DMS79 (cell line): ENCODE measurements around the gene C17orf58.
"Not testable (repeated sequence)": the region's sequence is repeated elsewhere in the genome, so short reads cannot be mapped to it uniquely, and the experiment has no call there.

Experiments
- DNase-seq: peaks from one replicate; lab custom pipeline; 2025; lab: John Stamatoyannopoulos, UW

C17orf58 gene

DNA sequence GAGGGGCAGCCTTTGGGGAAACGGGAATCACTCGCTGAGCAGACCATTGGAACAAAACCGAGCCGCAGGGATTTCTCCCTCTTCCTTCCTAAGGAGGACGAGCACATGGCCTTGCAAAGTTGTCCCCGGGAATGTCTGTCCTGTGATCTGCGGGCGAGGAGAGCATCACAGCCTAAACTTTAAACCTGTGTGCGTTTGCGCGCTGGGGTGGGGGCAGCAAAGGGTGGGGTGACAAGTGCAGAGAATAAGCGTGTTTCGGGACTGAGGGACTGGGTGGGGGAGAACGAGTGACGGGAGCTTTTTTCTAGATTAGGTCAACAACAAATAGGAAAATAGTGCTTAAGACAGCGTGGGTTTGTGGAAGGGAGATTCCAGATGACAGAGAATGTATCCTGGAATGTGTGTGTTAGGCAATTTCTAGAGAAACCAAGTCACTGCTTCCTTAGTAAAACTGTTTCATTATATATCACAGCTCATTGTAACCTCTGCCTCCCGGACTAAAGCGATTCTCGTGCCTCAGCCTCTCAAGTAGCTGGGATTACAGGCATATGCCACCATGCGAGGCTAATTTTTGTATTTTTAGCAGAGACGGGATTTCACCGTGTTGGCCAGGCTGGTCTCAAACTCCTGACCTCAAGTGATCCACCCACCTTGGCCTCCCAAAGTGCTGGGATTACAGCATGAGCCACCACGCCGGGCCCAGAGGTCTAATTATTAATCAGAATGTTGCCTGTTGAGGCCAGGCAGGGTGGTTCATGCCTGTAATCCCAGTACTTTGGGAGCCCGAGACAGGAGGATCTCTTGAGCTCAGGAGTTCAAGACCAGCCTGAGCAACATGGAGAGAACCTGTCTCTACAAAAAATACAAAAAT lies at the start of gene C17orf58:
C17orf58 (minus strand) TSS at position 169 of the 871 bp plus-strand sequence. CDS start 271 bp downstream, outside the sequence.
- DNase-seq, result not testable (repeated sequence)

DNA sequence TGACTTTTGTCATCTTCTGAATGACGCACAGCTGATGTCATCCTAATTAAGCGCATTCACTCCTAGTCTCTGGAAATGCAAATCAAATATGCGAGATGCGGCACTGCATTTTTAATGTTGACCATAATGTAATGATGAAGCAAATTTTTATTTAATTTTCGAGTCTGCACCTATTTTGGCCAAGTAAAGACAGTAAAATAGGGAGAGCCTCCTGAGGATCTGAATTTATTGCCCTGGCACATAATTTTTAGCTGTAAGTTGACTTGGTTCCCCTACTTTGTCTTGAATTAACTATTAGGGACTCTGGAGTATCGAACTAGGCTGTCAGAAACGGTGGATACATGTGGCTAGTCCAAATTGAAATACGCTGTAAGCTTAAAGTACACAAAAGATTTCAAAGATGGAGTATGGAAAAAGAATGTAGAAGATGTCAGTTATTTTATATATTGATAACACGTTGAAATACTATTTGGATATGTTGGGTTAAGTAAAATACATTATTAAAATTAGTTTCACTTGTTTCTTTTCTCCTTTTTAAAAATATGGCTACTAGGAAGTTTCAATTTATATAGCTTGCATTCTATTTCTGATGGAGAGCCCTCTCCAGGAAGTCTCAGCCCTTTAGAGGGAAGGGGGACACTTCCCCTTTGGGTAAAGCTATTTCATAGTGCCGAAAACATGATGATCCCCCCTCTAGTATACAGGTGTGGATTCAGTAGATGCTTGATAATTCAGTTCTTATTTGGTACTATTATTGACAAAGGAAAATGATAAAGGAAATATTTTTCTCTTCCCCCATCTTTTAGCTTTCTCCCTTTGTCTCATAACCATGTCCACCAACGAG lies 40.3 kb upstream of the C17orf58 start:
- no peak for DNase-seq

DNA sequence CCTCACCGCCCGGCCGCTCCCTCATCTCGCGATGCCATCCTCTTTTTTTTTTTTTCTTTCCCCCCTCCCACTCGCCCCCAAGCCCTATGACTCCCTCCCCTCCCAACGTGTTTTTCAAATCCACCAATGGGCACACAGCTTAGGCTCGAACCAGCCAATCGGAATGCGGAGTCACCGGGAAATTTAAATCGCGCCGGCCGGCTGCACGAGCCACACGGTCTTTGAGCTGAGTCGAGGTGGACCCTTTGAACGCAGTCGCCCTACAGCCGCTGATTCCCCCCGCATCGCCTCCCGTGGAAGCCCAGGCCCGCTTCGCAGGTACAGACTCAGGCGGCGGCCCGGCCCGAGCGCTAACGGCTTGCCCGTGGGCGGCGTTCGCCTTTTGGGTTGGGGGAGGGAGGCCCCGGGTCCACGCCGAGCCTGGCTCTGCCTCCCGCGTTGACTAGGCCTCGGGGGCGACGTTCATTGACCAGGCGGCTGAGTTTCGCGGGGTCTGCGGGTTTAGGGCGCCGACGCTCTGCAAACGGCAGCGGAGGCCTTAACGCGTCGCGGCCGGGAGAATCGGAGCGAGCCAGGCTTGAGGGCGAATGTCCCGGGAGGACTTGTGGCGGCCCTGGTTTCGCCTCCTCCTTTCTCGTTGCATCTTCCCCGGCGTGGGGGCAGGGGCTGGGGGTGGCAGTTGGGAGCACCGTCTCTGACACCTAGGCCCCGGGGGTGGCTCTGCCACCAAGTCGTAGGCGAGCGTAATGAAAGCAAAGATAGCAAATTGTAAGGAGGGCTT lies 39.4 kb upstream of the C17orf58 start, which contains the start of gene KPNA2:
KPNA2 (plus strand) TSS at position 213 of the 781 bp plus-strand sequence. CDS start 1,398 bp downstream, outside the sequence.
- DNase-seq, result peak; percentile 85

DNA sequence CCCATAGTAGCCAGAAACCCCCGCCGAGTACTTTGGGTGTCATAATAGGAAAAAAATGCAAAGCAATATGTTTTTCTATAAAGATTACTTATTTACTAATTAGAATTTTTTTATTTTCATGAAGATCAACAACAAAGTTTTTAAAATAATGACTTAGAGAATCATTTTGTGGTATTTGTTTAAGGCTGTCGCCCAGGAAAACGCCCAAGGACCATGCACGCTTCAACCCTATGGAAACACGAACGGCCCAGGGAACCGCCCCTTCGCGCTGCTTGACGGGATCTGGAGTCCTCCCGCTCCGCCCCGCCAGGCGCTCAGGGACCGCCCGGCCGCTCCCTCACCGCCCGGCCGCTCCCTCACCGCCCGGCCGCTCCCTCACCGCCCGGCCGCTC lies 38.9 kb upstream of the C17orf58 start:
- peak; percentile 85 for DNase-seq

DNA sequence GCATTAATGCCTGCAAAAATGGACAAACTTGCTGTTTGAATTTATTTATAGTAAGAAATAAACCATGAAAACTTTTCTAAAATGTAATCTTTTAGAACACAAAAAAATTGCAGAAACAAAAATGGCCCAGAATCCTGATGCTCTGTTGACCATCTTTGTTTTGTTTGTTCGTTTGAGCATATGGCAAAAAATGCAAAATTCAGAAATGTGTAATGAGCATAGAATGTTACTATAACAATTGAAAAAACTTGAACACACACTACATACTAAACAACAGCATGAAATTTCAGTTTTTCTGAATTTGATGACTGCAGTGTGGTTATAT lies 38.1 kb upstream of the C17orf58 start:
- DNase-seq, result no peak

DNA sequence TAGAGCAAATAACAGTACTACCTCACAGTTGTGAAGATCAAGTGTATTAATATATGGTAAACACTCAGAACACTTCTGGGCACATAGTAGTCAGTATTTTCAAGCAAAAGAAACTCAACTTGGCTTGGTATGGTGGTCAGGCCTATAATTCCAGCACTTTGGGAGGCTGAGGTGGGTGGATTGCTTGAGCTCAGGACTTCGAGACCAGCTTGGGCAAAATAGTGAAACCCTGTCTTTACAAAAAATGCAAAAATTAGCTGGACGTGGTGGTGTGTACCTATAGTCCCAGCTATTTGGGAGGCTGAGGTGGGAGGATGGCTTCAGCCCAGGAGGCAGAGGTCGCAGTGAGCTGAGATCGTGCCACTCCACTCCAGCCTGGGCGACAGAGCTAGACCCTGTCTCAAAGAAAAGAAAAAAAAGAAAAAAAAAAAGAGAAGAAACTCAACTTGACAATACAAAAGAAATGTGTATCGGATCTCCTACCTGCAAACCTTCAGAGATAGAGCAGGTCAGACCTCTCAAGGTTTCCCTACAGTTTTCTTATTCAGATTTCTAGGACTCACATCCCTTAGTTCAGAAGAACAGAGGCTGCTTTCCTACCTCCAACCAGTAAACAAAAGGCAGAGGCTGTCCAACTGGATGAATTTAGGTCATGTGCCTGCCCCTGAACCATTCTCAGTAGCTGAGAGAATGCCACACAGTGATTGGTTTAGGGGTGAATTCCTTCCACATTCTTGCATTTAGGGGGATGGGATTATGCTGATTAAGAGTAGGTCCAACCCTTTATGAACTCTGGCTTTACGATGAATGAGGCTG lies 37.6 kb upstream of the C17orf58 start:
- no peak for DNase-seq

GRCh38 chr17:68029512-68030215 lies 33.4 kb upstream of the C17orf58 start:
- DNase-seq, result no peak

GRCh38 chr17:68022547-68022946 lies 26.3 kb upstream of the C17orf58 start:
- DNase-seq, result not testable (repeated sequence)

DNA sequence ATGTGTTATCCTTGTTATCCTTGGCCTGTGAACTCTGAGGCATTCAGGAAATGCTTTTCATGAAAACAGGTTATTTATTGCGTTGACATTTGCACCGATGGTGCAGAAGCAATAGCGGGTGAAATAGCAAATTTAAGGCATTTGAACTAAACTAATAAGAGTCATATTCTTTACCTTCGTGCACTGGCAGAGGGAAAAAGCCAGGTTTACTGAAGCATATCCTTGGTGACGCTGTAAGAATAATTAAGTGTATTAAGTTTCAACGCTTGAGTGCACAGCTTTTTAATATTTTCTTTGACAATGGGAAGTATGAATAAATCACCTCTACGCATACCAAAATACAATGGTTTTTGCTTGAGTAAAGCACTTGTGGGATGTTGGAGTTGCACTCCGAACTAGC lies 25.7 kb upstream of the C17orf58 start:
- DNase-seq, result peak; percentile 7

DNA sequence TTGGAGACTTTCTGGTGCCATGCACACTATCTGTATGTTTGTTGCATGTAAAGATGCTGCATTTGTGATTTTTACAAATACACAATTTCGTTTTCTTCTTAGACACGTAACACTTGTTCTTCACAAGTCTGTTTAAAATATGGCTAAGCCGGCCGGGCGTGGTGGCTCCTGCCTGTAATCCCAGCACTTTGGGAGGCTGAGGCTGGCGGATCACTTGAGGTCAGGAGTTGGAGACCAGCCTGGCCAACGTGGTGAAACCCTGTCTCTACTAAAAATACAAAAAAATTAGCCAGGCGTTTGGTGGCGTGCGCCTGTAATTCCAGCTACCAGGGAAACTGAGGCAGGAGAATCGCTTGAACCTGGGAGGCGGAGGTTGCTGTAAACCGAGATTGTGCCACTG lies 24.5 kb upstream of the C17orf58 start:
- not testable (repeated sequence) for DNase-seq

- DNase-seq, result no peak
These were observed 24.1 kb upstream of the C17orf58 start for GRCh38 chr17:68020409-68020756.

DNA sequence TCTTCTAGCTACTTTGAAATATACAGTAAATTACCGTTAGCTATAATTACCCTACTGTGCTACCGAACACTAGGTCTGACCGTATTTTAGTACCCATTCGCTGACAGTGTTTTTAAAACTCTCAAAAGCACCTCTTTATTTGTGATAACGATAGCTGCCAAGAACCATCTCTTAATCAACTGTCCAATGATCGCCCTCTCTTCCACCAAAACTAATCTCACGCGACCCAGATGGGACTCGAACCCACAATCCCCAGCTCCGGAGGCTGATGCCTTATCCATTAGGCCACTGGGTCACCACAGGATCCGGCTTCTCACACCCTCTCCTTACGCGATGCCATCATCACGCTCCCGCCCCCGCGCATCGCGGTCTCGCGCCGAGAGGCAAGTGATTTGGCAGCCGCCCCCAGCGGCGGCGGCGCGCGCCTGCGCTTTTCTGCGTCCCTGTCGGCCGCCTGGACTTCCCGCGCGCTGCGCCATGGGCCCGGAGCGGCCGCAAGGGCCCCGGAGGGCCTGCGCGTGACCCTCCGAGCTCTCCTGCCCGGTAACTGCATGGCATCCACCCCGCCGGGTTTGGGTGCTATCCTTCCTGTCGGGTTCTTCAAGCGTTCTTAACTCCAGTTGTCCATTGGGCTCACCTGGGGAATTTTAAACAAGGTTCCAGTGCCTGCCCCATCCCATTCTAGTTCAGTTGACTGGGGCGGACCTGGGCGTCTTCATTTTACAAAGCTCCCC lies 23.6 kb upstream of the C17orf58 start:
- peak; percentile 44 for DNase-seq

DNA sequence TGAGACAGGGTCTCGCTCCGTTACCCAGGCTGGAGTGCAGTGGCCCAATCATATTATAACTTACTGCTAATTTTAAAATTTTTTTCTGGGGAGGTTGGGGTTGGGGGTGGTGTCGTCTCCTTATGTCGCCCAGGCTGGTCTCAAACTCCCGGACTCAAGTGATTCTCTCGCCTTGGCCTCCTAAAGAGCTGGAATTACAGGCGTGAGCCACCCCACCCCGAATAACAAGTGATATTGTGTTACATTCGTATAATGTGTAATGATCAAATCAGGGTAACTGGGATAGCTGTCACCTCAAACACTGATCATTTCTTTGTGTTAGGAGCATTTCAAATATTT lies 23.0 kb upstream of the C17orf58 start:
- no peak for DNase-seq

DNA sequence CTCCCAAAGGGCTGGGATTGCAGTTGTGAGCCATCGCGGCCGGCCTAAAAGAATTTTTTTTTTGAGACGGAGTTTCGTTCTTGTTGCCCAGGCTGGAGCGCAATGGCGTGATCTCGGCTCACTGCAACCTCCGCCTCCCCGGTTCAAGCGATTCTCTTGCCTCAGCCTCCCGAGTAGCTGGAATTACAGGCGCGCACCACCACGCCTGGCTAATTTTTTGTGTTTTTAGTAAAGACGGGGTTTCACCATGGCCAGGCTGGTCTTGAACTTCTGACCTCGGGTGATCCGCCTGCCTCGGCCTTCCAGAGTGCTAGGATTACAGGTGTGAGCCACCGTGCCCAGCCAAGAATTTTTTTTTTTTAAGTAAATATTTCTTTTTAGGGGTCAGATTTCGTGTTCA lies 22.2 kb upstream of the C17orf58 start:
- not testable (repeated sequence) for DNase-seq

DNA sequence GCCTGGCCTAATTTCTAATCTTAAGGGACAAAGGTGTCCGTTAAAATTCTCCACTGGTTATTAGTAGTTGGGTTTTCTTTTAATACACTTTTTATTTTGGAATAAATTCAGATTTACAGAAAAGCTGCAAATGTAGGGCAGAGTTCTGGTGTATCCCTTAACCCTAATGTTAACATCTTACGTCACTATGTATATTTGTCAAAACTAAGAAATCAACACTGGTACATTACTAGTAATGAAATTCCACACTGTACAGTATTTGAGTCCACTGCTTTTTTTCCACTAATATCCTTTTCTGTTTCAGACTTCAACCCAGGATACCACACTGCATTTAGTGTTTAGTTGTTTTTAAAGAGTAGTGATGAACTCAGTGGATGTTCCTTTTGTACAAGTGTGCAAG lies 20.6 kb upstream of the C17orf58 start:
- DNase-seq, result no peak

GRCh38 chr17:68015081-68015723 lies 18.9 kb upstream of the C17orf58 start:
- DNase-seq, result no peak

- DNase-seq, result no peak
These were observed 17.1 kb upstream of the C17orf58 start for GRCh38 chr17:68013385-68013784.

GRCh38 chr17:68011199-68011665 lies 15.0 kb upstream of the C17orf58 start:
- DNase-seq, result no peak

GRCh38 chr17:68006797-68007196 lies 10.5 kb upstream of the C17orf58 start:
- DNase-seq, result no peak

DNA sequence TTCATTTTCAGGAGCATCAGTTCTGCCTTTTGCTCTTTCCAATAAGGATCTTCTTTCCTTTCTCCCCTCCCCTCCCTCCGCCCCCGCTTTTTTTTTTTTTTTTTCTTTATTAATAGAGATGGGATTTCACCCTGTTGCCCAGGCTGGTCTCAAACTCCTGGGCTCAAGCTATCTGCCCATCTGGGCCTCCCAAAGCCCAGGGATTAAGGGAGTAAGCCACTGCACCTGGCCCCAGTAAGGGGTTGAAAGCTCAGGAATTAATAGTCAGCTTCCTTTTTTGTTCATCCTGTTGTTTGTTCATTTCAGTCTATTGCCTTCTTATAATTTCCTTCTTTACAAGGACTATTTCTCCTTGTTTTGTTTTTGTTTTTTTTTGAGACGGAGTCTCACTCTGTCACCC lies 7.9 kb upstream of the C17orf58 start:
- no peak for DNase-seq
